Lung (tissue), 12 donors: ENCODE measurements around the gene INCA1. TPM values are rescaled to one million over a fixed set of nuclear protein-coding genes. Genes with fewer than 3 reads are reported as not detected.

Source experiments
- ATAC-seq: fragments of 200-7000 bp; cut with Tn5 transposase; one replicate; pipeline ENCODE4 v1.9.1; 2020; ENCODE audit warnings: moderate number of reproducible peaks; ENCODE audit not compliant: insufficient read depth, low FRiP score
- DNase-seq, 3 donors: peaks; one replicate each; pipeline ENCODE4 v3.0.0-alpha.2; 2013 to 2017
- H3K27ac ChIP-seq, 2 donors: one replicate each; pipeline ENCODE4 v1.5.1; 2013; ENCODE audit warnings: mild to moderate bottlenecking in 2 of 2, moderate library complexity in 2 of 2, control low read depth in 1 of 2, inconsistent platforms in 1 of 2, low read depth in 1 of 2, low read length in 1 of 2
- H3K27me3 ChIP-seq, 3 donors: one replicate each; pipeline ENCODE4 v1.5.1; 2013; ENCODE audit warnings: low read length in 2 of 3; ENCODE audit not compliant: control insufficient read depth in 3 of 3, insufficient read depth in 3 of 3
- H3K36me3 ChIP-seq, 4 donors: one replicate each; pipeline ENCODE4 v1.5.1; 2013; ENCODE audit warnings: low read length in 4 of 4, mild to moderate bottlenecking in 1 of 4, moderate library complexity in 1 of 4; ENCODE audit not compliant: control insufficient read depth in 4 of 4, insufficient read depth in 4 of 4
- H3K4me1 ChIP-seq, 5 donors: one replicate each; pipeline ENCODE4 v1.5.1; 2013; ENCODE audit warnings: low read length in 5 of 5, mild to moderate bottlenecking in 2 of 5, moderate library complexity in 1 of 5; ENCODE audit not compliant: control insufficient read depth in 5 of 5, insufficient read depth in 5 of 5
- H3K4me3 ChIP-seq: one replicate; pipeline ENCODE4 v1.5.1; 2013; ENCODE audit warnings: mild to moderate bottlenecking, control low read depth, moderate library complexity
- H3K9ac ChIP-seq, 2 donors: one replicate each; pipeline ENCODE4 v1.5.1; 2013; ENCODE audit warnings: low read length in 2 of 2, control low read depth in 1 of 2; ENCODE audit not compliant: insufficient read depth in 1 of 2
- H3K9me3 ChIP-seq, 4 donors: one replicate each; pipeline ENCODE4 v1.5.1; 2013; ENCODE audit warnings: low read length in 3 of 4, mild to moderate bottlenecking in 1 of 4, moderate library complexity in 1 of 4; ENCODE audit not compliant: control insufficient read depth in 4 of 4, insufficient read depth in 3 of 4
- WGBS, 2 donors: extraction: QIAGEN DNeasy Blood & Tissue Kit; methylation state at CpG; one replicate each; pipeline ENCODE4 v1.1.7; 2013; 5-methylcytosine and 5-hydroxymethylcytosine counted together
- polyA plus RNA-seq, 2 donors: library from polyadenylated mRNA; stranded (reverse); fragments of 200-250 nt; gene quantifications; one replicate each; pipeline ENCODE4 v1.2.1, GENCODE V29; 2013
- total RNA-seq, 2 donors: library from RNA; depleted of rRNA in 1 of 2; stranded (reverse); fragments of >200 nt in 1 of 2; gene quantifications; one replicate each; pipeline ENCODE4 v1.2.1, GENCODE V29; 2014 to 2021
- TF ChIP-seq, protein P1 (sequence below): IDR thresholded peaks from 2 replicates; pipeline ENCODE4 v1.5.1; 2012; ENCODE audit warnings: mild to moderate bottlenecking; ENCODE audit errors: control extremely low read depth, extremely low read depth
- donor health status: control.
- donor health status: control.
- donor health status: Bipolar disorder and iron deficiency.
- donor health status: healthy.
- donor health status: DM: yes; HTN: yes; CAD: no.

Gene INCA1
- total and polyA plus RNA-seq, 4 donors, result 0.89 to 3.4 (median 1.9) TPM

DNA sequence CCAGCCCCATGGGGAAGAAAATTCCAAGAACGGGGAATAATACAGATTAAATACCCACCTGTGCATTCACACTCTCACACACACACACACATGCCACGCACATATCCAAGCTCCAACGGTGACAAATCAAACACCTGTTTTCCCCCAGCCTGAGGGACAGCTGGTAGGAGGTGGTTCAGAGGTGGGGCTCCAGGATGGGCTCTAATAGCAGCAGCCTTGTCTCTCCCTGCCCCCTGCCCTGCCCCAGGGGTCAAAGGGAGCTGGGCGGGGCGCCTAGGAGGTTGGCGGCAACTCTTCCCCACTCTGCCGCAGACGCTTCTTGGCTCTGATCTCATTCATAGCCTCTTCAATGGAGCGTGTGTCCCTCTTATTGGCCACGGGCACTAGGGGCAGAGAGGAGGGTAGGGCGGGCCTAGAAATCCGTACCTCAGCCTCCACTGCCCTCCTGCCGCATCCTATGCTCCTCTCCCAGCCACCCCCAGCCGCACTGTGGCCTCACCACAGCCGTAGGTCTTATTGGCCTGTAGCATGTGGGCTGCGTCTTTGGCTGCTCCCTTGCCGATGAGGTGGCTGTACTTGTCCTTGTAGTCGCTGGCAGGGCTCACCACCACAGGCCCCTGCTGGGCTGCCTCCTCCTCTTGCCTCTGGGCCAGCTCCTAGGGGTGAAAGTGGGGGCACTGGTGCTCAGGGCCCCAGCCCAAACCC, 37.9 kb downstream of the INCA1 start:
- ATAC-seq (no peak), DNase-seq (no peak)
- 93% methylated on average over 17 to 18 of the region's 18 CpGs for WGBS, 2 donors
- H3K4me1 ChIP-seq, result no peaks in the 10 kb centered on the region
- peaks cover 3 to 19% (median 11%) of the 10 kb centered on the region in 4 donors for H3K36me3 ChIP-seq
- TF ChIP-seq, protein P1, sequence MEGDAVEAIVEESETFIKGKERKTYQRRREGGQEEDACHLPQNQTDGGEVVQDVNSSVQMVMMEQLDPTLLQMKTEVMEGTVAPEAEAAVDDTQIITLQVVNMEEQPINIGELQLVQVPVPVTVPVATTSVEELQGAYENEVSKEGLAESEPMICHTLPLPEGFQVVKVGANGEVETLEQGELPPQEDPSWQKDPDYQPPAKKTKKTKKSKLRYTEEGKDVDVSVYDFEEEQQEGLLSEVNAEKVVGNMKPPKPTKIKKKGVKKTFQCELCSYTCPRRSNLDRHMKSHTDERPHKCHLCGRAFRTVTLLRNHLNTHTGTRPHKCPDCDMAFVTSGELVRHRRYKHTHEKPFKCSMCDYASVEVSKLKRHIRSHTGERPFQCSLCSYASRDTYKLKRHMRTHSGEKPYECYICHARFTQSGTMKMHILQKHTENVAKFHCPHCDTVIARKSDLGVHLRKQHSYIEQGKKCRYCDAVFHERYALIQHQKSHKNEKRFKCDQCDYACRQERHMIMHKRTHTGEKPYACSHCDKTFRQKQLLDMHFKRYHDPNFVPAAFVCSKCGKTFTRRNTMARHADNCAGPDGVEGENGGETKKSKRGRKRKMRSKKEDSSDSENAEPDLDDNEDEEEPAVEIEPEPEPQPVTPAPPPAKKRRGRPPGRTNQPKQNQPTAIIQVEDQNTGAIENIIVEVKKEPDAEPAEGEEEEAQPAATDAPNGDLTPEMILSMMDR, result no peak
- no peak overlapping the region for H3K4me3 ChIP-seq
- no peaks in the 10 kb centered on the region for H3K9me3 ChIP-seq
- H3K9ac ChIP-seq, result no peak overlapping the region
- H3K27ac ChIP-seq, result no peak overlapping the region
- H3K27me3 ChIP-seq, result no peaks in the 10 kb centered on the region

DNA sequence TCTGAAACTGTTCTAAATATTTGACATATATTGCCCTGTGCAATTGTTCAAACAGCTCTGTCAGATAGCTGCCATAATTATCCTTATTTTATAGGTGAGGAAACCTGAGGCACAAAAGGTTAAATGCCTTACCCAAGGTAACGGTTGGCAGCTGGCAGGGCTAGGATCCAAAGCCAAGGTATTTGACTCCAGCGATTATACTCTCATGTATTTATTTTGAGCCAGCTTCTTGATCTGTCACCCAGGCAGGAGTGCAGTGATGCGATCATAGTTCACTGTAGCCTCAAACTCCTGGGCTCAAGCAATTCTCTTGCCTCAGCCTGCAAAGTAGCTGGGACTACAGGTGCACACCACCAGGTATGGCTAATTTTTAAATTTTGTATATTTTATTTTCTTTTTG, 39.2 kb downstream of the INCA1 start:
- 85 to 91% methylated on average over 3 of the region's 3 CpGs for WGBS, 2 donors
- H3K9ac ChIP-seq, result no peak overlapping the region
- no peak for ATAC-seq

DNA sequence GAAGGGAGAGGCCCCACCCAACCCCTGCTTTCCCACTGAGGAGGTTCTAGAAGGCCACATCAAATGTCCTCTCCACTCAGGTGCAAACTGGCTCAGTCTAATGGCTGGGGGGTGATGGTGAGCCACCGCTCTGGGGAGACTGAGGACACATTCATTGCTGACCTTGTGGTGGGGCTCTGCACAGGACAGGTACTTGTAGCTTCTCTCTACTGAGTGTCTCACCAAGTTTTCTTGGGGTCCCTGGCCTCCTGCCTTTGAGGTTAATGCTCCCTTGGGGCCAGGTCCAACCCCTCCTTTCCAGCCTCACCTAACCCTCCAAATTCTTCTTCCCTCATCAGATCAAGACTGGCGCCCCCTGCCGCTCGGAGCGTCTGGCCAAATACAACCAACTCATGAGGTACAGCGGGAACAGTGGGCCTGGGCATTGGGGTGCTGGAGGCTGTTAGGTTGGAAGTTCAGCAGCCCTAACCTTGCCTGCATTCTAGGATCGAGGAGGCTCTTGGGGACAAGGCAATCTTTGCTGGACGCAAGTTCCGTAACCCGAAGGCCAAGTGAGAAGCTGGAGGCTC, 40.7 kb downstream of the INCA1 start:
- Histone ChIP-seq H3K4me1 (peaks cover 0 to 6% (median 0%) of the 10 kb centered on the region in 5 donors), H3K36me3 (peaks cover 3 to 19% (median 11%) of the 10 kb centered on the region in 4 donors), H3K27me3 (no peaks in the 10 kb centered on the region), H3K9ac (no peak overlapping the region), H3K4me3 (no peak overlapping the region), H3K9me3 (no peaks in the 10 kb centered on the region), H3K27ac (no peak overlapping the region)
- DNase-seq, result no peak
- 82 to 83% methylated on average over 10 of the region's 10 CpGs for WGBS, 2 donors
- ATAC-seq, result no peak
- TF ChIP-seq, protein P1, result no peak

More for the DNA sequence above, 39.2 kb downstream of the INCA1 start:
- Histone ChIP-seq H3K27ac (no peak overlapping the region), H3K4me3 (no peak overlapping the region), H3K9me3 (no peaks in the 10 kb centered on the region), H3K27me3 (no peaks in the 10 kb centered on the region), H3K36me3 (peaks cover 3 to 19% (median 11%) of the 10 kb centered on the region in 4 donors), H3K4me1 (peaks cover 0 to 3% (median 0%) of the 10 kb centered on the region in 5 donors)
- DNase-seq, result no peak
- TF ChIP-seq, protein P1, result no peak
